22Rv1 (cell line): ENCODE data around the gene ZNF423.
"Not testable (repeated sequence)": the region's sequence is repeated elsewhere in the genome, so short reads cannot be mapped to it uniquely, and the experiment has no call there.

ENCODE experiments used
- ZFX ChIP-seq: fragments of 450-650 bp; IDR thresholded peaks from 2 replicates; pipeline ENCODE4 v1.6.1; 2017; ENCODE audit warnings: antibody characterized with exemption, borderline replicate concordance
- TF ChIP-seq, protein P1 (sequence below): fragments of 450-650 bp; IDR thresholded peaks from 2 replicates; pipeline ENCODE4 v1.5.1; 2017; ENCODE audit warnings: mild to moderate bottlenecking

- TF ChIP-seq, protein P1, sequence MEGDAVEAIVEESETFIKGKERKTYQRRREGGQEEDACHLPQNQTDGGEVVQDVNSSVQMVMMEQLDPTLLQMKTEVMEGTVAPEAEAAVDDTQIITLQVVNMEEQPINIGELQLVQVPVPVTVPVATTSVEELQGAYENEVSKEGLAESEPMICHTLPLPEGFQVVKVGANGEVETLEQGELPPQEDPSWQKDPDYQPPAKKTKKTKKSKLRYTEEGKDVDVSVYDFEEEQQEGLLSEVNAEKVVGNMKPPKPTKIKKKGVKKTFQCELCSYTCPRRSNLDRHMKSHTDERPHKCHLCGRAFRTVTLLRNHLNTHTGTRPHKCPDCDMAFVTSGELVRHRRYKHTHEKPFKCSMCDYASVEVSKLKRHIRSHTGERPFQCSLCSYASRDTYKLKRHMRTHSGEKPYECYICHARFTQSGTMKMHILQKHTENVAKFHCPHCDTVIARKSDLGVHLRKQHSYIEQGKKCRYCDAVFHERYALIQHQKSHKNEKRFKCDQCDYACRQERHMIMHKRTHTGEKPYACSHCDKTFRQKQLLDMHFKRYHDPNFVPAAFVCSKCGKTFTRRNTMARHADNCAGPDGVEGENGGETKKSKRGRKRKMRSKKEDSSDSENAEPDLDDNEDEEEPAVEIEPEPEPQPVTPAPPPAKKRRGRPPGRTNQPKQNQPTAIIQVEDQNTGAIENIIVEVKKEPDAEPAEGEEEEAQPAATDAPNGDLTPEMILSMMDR = not testable (repeated sequence)
- not testable (repeated sequence) for TF ChIP-seq ZFX
Measured at GRCh38 chr16:49506058-49507013, 349.6 kb downstream of the ZNF423 start.
